ENCODE data around the gene PMP22.
"Not testable (repeated sequence)": the region's sequence is repeated elsewhere in the genome, so short reads cannot be mapped to it uniquely, and the experiment has no call there.

Gene PMP22

GRCh38 chr17:15210247-15210646 is 54.9 kb downstream of the PMP22 start:
- H3K4me1 ChIP-seq (ENCODE audit: insufficient read depth, low read length, severe bottlenecking) = no peaks in the 10 kb centered on the region
- TF ChIP-seq EZH2 (IDR thresholded peaks at IDR 0.05; ENCODE audit: borderline replicate concordance, low read length) (no peak), CTCF (IDR thresholded peaks at IDR 0.05; ENCODE audit: low read length) (no peak)
- H3K36me3 ChIP-seq (ENCODE audit: insufficient read depth, low read length) = no peaks in the 10 kb centered on the region
- no peaks in the 10 kb centered on the region for H3K79me2 ChIP-seq (ENCODE audit: insufficient read depth, low read length)
- H3K9me2 ChIP-seq (ENCODE audit: low read depth, low read length) = no peaks in the 10 kb centered on the region
- no peaks in the 10 kb centered on the region; the same call in 1 of the 2 replicates for H3K27me3 ChIP-seq (ENCODE audit: insufficient read depth, low read length)
- H3F3A ChIP-seq (ENCODE audit: insufficient read depth, low read length) = no peaks in the 10 kb centered on the region
- no peak overlapping the region for H3K9ac ChIP-seq (ENCODE audit: low read length)
- H3K9me3 ChIP-seq (ENCODE audit: low read length) = no peaks in the 10 kb centered on the region
- no peak overlapping the region for H2AFZ ChIP-seq (ENCODE audit: low read length)
- no peaks in the 10 kb centered on the region for H4K20me1 ChIP-seq (ENCODE audit: insufficient read depth, low read length)
- H3K4me3 ChIP-seq (ENCODE audit: low read depth, low read length, poor library complexity, severe bottlenecking) = no peak overlapping the region
- no peak overlapping the region for H3K27ac ChIP-seq (ENCODE audit: low read depth, low read length, poor library complexity, severe bottlenecking)
- H3K4me2 ChIP-seq (ENCODE audit: low read length) = no peak overlapping the region

GRCh38 chr17:15203062-15203461 is 62.1 kb downstream of the PMP22 start:
- not testable (repeated sequence) for H3K36me3 ChIP-seq (ENCODE audit: insufficient read depth, low read length); H2AFZ ChIP-seq (ENCODE audit: low read length); H3K9ac ChIP-seq (ENCODE audit: low read length); H3K79me2 ChIP-seq (ENCODE audit: insufficient read depth, low read length); H3K27me3 ChIP-seq (ENCODE audit: insufficient read depth, low read length); H3K9me2 ChIP-seq (ENCODE audit: low read depth, low read length); H3K4me1 ChIP-seq (ENCODE audit: insufficient read depth, low read length, severe bottlenecking); H3K4me2 ChIP-seq (ENCODE audit: low read length); H3F3A ChIP-seq (ENCODE audit: insufficient read depth, low read length); H3K27ac ChIP-seq (ENCODE audit: low read depth, low read length, poor library complexity, severe bottlenecking); H3K9me3 ChIP-seq (ENCODE audit: low read length); H4K20me1 ChIP-seq (ENCODE audit: insufficient read depth, low read length); H3K4me3 ChIP-seq (ENCODE audit: low read depth, low read length, poor library complexity, severe bottlenecking)

- H3K4me1 ChIP-seq (ENCODE audit: insufficient read depth, low read length, severe bottlenecking); H3F3A ChIP-seq (ENCODE audit: insufficient read depth, low read length); H3K9me2 ChIP-seq (ENCODE audit: low read depth, low read length); H3K27me3 ChIP-seq (ENCODE audit: insufficient read depth, low read length); H3K4me2 ChIP-seq (ENCODE audit: low read length); H3K36me3 ChIP-seq (ENCODE audit: insufficient read depth, low read length); H3K79me2 ChIP-seq (ENCODE audit: insufficient read depth, low read length); H4K20me1 ChIP-seq (ENCODE audit: insufficient read depth, low read length); H2AFZ ChIP-seq (ENCODE audit: low read length); H3K27ac ChIP-seq (ENCODE audit: low read depth, low read length, poor library complexity, severe bottlenecking); H3K4me3 ChIP-seq (ENCODE audit: low read depth, low read length, poor library complexity, severe bottlenecking); H3K9ac ChIP-seq (ENCODE audit: low read length); H3K9me3 ChIP-seq (ENCODE audit: low read length): not testable (repeated sequence)
Measured at GRCh38 chr17:15200574-15200973, 64.6 kb downstream of the PMP22 start.

GRCh38 chr17:15197229-15197628 is 67.9 kb downstream of the PMP22 start:
- H3K36me3 ChIP-seq (ENCODE audit: insufficient read depth, low read length) = no peaks in the 10 kb centered on the region
- TF ChIP-seq CTCF (IDR thresholded peaks at IDR 0.05; ENCODE audit: low read length) (no peak), EZH2 (IDR thresholded peaks at IDR 0.05; ENCODE audit: borderline replicate concordance, low read length) (no peak)

More at GRCh38 chr17:15197229-15197628, 67.9 kb downstream of the PMP22 start:
- H3K4me3 ChIP-seq (ENCODE audit: low read depth, low read length, poor library complexity, severe bottlenecking) = no peak overlapping the region
- H2AFZ ChIP-seq (ENCODE audit: low read length) = no peak overlapping the region
- no peaks in the 10 kb centered on the region for H3K79me2 ChIP-seq (ENCODE audit: insufficient read depth, low read length)
- no peak overlapping the region for H3K27ac ChIP-seq (ENCODE audit: low read depth, low read length, poor library complexity, severe bottlenecking)
- H3K9me2 ChIP-seq (ENCODE audit: low read depth, low read length) = no peaks in the 10 kb centered on the region
- H3K27me3 ChIP-seq (ENCODE audit: insufficient read depth, low read length) = no peaks in the 10 kb centered on the region
- H3K4me1 ChIP-seq (ENCODE audit: insufficient read depth, low read length, severe bottlenecking) = no peaks in the 10 kb centered on the region
- H3F3A ChIP-seq (ENCODE audit: insufficient read depth, low read length) = no peaks in the 10 kb centered on the region
- H3K9ac ChIP-seq (ENCODE audit: low read length) = no peak overlapping the region
- no peaks in the 10 kb centered on the region for H4K20me1 ChIP-seq (ENCODE audit: insufficient read depth, low read length)
- H3K9me3 ChIP-seq (ENCODE audit: low read length) = no peaks in the 10 kb centered on the region
- H3K4me2 ChIP-seq (ENCODE audit: low read length) = no peak overlapping the region

Data from OCI-LY1 (cell line).